H1 (cell line): ENCODE measurements around the gene TXK.

ENCODE experiments used
- BCL11A ChIP-seq, 2 experiments: IDR thresholded peaks; one replicate each; pipeline ENCODE4 v1.6.1; 2011; ENCODE audit warnings: low read depth in 2 of 2, low read length in 2 of 2, mild to moderate bottlenecking in 2 of 2
- BRCA1 ChIP-seq: IDR thresholded peaks from 2 replicates; pipeline ENCODE4 v1.6.1; 2012; ENCODE audit warnings: low read depth, low read length, improper control_type of control experiment
- CBX8 ChIP-seq: fragments of 300-800, 300-1000 bp; sonication (generic); IDR thresholded peaks from 2 replicates; pipeline ENCODE4 v1.7.1; 2016; ENCODE audit warnings: low read depth, low read length, borderline replicate concordance
- CTCF ChIP-seq, 3 experiments: IDR thresholded peaks; 1 replicate in 2 of 3; 2 replicates in 1 of 3; pipeline versions ENCODE4 v1.5.1 to v1.6.1; 2011; ENCODE audit warnings: low read length in 3 of 3, mild to moderate bottlenecking in 3 of 3, inconsistent platforms in 2 of 3, low read depth in 1 of 3, moderate library complexity in 1 of 3; ENCODE audit not compliant: insufficient read depth in 1 of 3; ENCODE audit errors: control extremely low read depth in 1 of 3
- EZH2 ChIP-seq: fragments of 200-600 bp; sonication (generic); IDR thresholded peaks from 2 replicates; pipeline ENCODE4 v1.7.1; 2012; ENCODE audit warnings: low read depth, mild to moderate bottlenecking, moderate library complexity, low read length, inconsistent platforms; ENCODE audit not compliant: severe bottlenecking
- JUND ChIP-seq: IDR thresholded peaks from 2 replicates; pipeline ENCODE4 v1.6.1; 2011; ENCODE audit warnings: mild to moderate bottlenecking, improper control_type of control experiment, low read length
- POLR2A ChIP-seq, 2 experiments: IDR thresholded peaks; 1 replicate in 1 of 2; 2 replicates in 1 of 2; pipeline ENCODE4 v1.6.1; 2011; ENCODE audit warnings: low read depth in 2 of 2, low read length in 2 of 2, mild to moderate bottlenecking in 2 of 2; ENCODE audit errors: control extremely low read depth in 1 of 2
- POLR2AphosphoS5 ChIP-seq: IDR thresholded peaks from 2 replicates; pipeline ENCODE4 v1.6.1; 2011; ENCODE audit warnings: low read depth, low read length
- SIN3A ChIP-seq, 2 experiments: IDR thresholded peaks in 1 of 2; conservative IDR thresholded peaks in 1 of 2; 2 replicates each; pipeline ENCODE4 v1.6.1; 2011 to 2012; ENCODE audit warnings: low read length in 2 of 2, improper control_type of control experiment in 1 of 2, low read depth in 1 of 2, mild to moderate bottlenecking in 1 of 2
- TAF1 ChIP-seq: IDR thresholded peaks from 2 replicates; pipeline ENCODE4 v1.6.1; 2011; ENCODE audit warnings: mild to moderate bottlenecking, low read depth, low read length
- TCF12 ChIP-seq: IDR thresholded peaks from 2 replicates; pipeline ENCODE4 v1.6.1; 2011; ENCODE audit warnings: low read depth, mild to moderate bottlenecking, low read length
- TF ChIP-seq, protein P1 (sequence below): IDR thresholded peaks from 2 replicates; pipeline ENCODE4 v1.6.1; 2011; ENCODE audit warnings: low read length, improper control_type of control experiment

GRCh38 chr4:48035952-48036351 lies 98.1 kb downstream of the TXK start:
- TF ChIP-seq TCF12 (no peak), POLR2AphosphoS5 (no peak), EZH2 (no peak), CTCF (IDR thresholded peaks at IDR 0.05; ENCODE audit: control extremely low read depth in 1 of 3, insufficient read depth in 1 of 3, low read depth in 1 of 3, low read length in 3 of 3) (no peak), POLR2A (IDR thresholded peaks at IDR 0.05; ENCODE audit: control extremely low read depth in 1 of 2, low read depth in 2 of 2, low read length in 2 of 2) (no peak), TAF1 (no peak), BRCA1 (no peak), SIN3A (conservative IDR thresholded peaks at IDR 0.05 in 1 of 2, IDR thresholded peaks at IDR 0.05 in 1 of 2; ENCODE audit: low read depth in 1 of 2, low read length in 2 of 2) (no peak), JUND (no peak), CBX8 (no peak), BCL11A (IDR thresholded peaks at IDR 0.05; ENCODE audit: low read depth in 2 of 2, low read length in 2 of 2) (no peak)
- TF ChIP-seq, protein P1, sequence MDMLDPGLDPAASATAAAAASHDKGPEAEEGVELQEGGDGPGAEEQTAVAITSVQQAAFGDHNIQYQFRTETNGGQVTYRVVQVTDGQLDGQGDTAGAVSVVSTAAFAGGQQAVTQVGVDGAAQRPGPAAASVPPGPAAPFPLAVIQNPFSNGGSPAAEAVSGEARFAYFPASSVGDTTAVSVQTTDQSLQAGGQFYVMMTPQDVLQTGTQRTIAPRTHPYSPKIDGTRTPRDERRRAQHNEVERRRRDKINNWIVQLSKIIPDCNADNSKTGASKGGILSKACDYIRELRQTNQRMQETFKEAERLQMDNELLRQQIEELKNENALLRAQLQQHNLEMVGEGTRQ, result no peak
